ENCODE results near the gene TBX4. TPM values are rescaled to one million over a fixed set of nuclear protein-coding genes. Genes with fewer than 3 reads are reported as not detected.

The TBX4 gene
- 51.9 to 56.6 TPM (median 54.2 TPM) in 3 replicates for total RNA-seq

DNA sequence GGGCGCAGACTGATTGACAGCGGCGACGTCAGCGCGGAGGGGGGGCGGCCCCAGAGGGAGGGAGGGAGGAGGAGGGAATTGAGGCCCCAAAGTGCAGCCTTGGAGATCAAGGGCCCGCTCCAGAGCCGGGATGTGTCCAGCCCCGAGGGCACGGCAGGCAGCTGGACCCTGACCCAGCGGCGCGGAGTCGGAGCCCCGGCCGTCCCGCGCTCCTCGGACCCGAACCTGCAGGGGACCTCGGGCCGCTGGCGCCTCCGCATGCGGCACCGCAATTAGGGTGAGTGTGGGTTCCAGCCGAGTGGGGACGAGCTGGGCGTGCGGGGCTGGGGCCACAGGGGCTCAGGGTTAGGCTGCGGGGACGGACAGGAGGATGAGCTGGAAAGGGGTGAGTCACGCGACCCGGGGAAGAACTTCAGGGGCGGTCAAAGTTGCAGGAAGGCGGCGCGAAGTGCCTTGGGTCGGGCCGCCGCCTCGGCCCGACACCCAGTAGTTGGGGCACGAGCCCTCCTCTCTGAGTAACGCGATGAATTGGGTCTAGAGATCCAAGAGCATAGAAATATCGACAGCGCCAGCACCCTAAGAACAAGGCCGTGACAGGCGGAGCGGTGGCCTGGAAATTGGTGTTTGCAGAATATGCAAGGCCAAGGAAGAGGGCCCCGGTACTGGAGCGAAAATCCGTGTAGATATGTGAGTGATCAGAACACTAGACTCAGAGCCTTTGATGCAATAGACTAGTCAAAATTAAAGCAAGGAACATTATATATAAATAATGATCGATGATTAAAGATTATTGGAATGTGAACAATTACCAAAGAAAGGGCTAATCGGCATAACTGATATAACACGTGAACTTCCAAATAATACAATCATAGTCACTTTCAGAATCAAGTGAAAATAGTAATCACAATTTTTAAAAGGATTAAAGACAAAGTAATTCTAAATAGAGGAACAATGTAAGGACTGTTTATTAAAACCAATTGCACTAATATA, at the start of gene TBX4:
TBX4 (plus strand) TSS at position 122 of the 990 bp plus-strand sequence. CDS start 4,069 bp downstream, outside the sequence.
- Mint-ChIP-seq H3K27me3 (ENCODE audit: low read depth) (peaks cover 82% of the 10 kb centered on the region), H3K4me1 (peaks cover 40% of the 10 kb centered on the region), H3K4me3 (peak within 1 kb of the TSS; percentile 79), H3K36me3 (peaks cover 4% of the 10 kb centered on the region), H3K27ac (peak within 1 kb of the TSS; percentile 95), H3K9me3 (no peaks in the 10 kb centered on the region)
- TF ChIP-seq, protein P1, sequence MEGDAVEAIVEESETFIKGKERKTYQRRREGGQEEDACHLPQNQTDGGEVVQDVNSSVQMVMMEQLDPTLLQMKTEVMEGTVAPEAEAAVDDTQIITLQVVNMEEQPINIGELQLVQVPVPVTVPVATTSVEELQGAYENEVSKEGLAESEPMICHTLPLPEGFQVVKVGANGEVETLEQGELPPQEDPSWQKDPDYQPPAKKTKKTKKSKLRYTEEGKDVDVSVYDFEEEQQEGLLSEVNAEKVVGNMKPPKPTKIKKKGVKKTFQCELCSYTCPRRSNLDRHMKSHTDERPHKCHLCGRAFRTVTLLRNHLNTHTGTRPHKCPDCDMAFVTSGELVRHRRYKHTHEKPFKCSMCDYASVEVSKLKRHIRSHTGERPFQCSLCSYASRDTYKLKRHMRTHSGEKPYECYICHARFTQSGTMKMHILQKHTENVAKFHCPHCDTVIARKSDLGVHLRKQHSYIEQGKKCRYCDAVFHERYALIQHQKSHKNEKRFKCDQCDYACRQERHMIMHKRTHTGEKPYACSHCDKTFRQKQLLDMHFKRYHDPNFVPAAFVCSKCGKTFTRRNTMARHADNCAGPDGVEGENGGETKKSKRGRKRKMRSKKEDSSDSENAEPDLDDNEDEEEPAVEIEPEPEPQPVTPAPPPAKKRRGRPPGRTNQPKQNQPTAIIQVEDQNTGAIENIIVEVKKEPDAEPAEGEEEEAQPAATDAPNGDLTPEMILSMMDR (IDR thresholded peaks at IDR 0.05; ENCODE audit: unreplicated experiment), result no peak
- DNase-seq (ENCODE audit: low spot score in 2 of 2, unreplicated experiment in 2 of 2), result no peak

DNA sequence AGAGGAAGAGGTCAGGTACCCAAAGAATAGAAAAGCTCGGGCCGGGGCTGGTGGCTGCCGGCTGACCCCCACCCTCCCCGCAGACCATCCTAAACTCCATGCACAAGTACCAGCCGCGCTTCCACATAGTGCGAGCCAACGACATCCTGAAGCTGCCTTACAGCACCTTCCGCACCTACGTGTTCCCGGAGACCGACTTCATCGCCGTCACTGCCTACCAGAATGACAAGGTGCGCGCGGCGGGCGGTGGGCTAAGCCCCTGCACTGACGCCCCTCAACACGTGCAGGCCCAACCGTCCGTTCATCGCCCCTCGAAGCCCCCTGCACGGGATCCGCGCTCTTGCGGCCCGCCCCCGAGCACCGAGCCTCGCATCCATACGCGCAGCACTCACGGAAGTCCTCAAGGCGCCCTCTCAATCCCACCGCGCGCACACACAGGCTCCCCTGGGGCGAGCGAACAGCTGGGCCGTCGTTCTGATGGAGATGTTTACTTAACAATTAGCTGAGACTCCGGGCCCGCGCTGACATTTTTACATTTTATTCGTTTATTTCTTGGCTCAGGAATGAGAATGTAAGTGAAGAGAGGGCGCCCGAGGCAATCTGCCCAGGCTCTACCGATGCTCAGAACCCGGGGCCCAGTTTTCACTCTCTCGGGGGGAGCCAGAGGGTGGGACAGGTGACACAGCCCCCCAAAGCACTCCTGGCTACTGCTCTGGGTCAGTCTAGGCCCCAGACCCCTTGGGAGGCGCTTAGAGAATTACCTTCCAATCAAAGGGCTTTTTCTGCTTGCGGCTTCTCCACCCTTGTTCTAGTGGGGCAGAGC, 49.0 kb upstream of the TBX4 start:
- H3K4me1 Mint-ChIP-seq, result peaks cover 53% of the 10 kb centered on the region
- H3K4me3 Mint-ChIP-seq, result peak overlapping the region; percentile 86
- peak overlapping the region; percentile 92 for H3K27ac Mint-ChIP-seq
- H3K9me3 Mint-ChIP-seq, result no peaks in the 10 kb centered on the region
- TF ChIP-seq, protein P1 (IDR thresholded peaks at IDR 0.05; ENCODE audit: unreplicated experiment), result no peak
- peaks cover 40% of the 10 kb centered on the region for H3K36me3 Mint-ChIP-seq
- H3K27me3 Mint-ChIP-seq (ENCODE audit: low read depth), result peaks cover 3% of the 10 kb centered on the region
- peak in 1 of 2 experiments; percentile 68 for DNase-seq (ENCODE audit: low spot score in 2 of 2, unreplicated experiment in 2 of 2)

DNA sequence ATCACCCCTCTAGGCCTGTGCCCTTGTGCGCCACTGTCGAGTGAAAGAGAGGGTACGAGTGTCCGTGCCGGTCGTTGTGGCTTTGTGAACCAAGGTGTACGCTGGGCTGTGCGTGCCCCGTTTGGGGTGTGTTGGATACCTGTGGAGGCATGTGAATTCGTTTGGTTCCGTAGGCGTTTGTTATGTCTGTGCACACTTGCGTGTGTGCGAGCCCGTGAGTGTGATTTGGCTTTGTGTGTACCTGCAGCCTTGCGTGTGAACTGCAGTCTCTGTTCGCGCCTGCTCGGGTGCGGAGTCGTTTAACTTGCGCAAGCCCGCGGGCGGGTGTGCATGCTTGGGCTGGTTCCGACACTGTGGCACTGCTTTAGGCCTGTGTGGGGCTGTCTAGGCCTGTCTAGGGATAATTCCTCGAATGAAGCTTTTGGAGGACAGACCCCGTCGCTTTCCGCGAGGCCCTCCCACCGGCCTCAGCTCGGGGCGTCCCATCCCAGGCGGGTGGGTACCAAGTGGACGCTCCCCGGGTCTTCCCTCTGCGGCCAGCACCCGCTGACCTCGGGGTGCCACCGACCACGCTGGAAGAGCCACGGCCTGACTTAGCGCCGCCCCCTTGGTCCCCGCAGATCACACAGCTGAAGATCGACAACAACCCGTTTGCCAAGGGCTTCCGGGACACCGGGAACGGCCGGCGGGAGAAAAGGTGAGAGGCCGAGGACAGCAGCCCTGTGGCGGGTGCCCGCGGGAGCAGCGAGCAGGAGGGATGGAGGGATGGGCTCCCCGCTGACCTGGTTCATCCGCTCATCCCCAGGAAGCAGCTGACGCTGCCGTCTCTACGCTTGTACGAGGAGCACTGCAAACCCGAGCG, 48.2 kb upstream of the TBX4 start:
- Mint-ChIP-seq H3K36me3 (peaks cover 40% of the 10 kb centered on the region), H3K27me3 (ENCODE audit: low read depth) (peaks cover 3% of the 10 kb centered on the region), H3K4me3 (peak overlapping the region; percentile 86), H3K9me3 (no peaks in the 10 kb centered on the region), H3K27ac (peak overlapping the region; percentile 92), H3K4me1 (peaks cover 59% of the 10 kb centered on the region)
- TF ChIP-seq, protein P1 (IDR thresholded peaks at IDR 0.05; ENCODE audit: unreplicated experiment), result no peak
- no peak for DNase-seq (ENCODE audit: low spot score in 2 of 2, unreplicated experiment in 2 of 2)

DNA sequence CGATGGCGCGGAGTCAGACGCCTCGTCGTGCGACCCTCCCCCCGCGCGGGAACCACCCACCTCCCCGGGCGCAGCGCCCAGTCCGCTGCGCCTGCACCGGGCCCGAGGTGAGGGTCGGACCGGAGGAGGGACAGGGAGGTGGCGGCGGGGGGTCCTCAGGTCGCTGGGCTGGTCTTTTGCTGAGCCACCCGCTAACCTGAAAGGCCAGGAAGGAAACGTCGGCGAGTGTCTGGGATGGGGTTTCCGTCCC, 47.6 kb upstream of the TBX4 start:
- Mint-ChIP-seq H3K9me3 (no peaks in the 10 kb centered on the region), H3K27me3 (ENCODE audit: low read depth) (peaks cover 3% of the 10 kb centered on the region), H3K4me3 (peak overlapping the region; percentile 86), H3K27ac (no peak overlapping the region), H3K4me1 (peaks cover 59% of the 10 kb centered on the region), H3K36me3 (peaks cover 40% of the 10 kb centered on the region)
- no peak for DNase-seq (ENCODE audit: low spot score in 2 of 2, unreplicated experiment in 2 of 2)
- TF ChIP-seq, protein P1 (IDR thresholded peaks at IDR 0.05; ENCODE audit: unreplicated experiment), result no peak
